GM18499 (cell line): ENCODE data around the gene NDC1.
"Not testable (repeated sequence)": the region's sequence is repeated elsewhere in the genome, so short reads cannot be mapped to it uniquely, and the experiment has no call there.

ENCODE experiments used
- ATAC-seq: cut with Tn5 transposase; IDR thresholded peaks from one replicate; pipeline ENCODE4 v1.9.1; 2021; ENCODE audit warnings: moderate number of reproducible peaks; ENCODE audit not compliant: insufficient read depth, unreplicated experiment

The NDC1 gene

DNA sequence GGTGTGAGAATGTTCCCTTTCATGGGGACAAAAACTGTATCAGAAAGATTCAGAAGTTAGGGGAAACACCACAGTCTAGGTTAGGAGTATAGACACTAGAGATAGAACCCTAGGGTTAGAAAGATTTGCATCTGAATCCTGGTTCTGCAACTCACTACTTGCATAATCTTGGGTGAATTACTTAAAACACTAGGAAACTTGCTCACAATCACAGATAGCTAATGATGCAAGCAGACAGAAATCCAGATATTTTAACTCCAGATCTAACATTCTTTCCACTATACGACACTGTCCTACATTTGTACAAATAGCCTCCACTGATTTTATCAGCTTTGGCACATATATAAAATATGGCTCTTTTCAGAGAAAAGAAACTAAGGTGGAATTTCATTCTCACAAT is 68.3 kb downstream of the NDC1 start:
- ATAC-seq = no peak

- no peak for ATAC-seq
Observed at GRCh38 chr1:53769184-53769583, 68.9 kb downstream of the NDC1 start.

GRCh38 chr1:53766831-53767405 is 71.2 kb downstream of the NDC1 start:
- no peak for ATAC-seq

DNA sequence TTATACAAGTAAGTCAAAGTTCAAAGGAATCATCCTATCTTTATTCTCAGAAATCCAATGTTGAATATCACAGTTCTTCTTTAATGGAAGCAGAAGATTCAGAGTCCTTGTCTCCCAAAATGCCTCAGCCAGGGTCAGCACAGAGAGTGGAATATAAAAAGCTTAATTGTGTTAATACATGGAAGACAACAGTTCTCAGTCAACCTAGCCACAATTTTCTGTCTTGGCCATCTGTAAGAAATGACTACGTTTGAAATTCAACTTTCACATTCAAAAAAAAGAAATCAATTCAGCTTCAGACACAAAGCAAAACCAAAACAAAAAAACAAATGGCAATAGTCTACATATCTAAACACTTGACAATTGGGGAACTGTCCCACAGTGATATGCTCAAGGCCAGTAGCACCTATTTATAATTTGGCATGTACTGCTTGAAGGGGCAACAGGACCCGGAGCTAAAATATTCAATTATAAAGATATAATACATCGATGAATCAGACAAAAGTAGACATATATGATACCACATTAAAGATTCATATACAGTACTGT is 71.8 kb downstream of the NDC1 start:
- no peak for ATAC-seq

GRCh38 chr1:53765657-53766056 is 72.4 kb downstream of the NDC1 start:
- no peak for ATAC-seq

DNA sequence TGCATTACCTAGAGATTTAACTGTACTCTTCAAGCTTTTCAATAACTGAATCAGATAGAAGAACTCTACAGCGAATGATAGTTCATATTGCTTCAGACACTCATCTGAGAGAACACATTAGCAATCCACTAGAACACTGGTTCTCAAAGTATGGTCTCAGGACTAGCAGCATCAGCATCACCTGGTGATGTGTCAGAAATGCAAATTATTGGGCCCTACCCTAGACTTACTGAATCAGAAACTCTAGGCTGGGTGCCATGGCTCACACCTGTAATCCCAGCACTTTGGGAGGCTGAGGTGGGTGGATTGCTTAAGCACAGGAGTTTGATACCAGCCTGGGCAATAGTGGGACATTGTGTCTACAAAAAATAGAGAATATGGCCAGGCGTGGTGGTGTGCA is 74.2 kb downstream of the NDC1 start:
- ATAC-seq = no peak

GRCh38 chr1:53763461-53763860 is 74.6 kb downstream of the NDC1 start:
- no peak for ATAC-seq

DNA sequence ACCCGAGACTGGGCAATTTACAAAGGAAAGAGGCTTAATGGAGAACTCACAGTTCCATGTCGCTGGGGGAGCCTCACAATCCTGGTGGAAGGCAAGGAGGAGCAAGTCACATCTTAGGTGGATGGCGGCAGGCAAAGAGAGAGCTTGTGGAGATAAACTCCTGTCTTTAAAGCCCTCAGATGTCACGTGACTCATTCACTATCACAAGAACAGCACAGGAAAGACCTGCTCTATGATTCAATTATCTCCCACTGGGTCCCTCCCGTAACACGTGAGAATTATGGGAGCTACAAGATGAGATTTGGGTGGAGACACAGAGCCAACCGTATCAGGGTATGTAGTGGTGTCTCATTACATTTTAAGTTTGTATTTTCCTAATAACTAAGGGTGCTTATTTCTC is 77.6 kb downstream of the NDC1 start:
- not testable (repeated sequence) for ATAC-seq

- ATAC-seq = no peak
Observed at GRCh38 chr1:53755874-53756273, 82.2 kb downstream of the NDC1 start.

GRCh38 chr1:53754484-53755312 is 83.4 kb downstream of the NDC1 start:
- ATAC-seq = no peak

DNA sequence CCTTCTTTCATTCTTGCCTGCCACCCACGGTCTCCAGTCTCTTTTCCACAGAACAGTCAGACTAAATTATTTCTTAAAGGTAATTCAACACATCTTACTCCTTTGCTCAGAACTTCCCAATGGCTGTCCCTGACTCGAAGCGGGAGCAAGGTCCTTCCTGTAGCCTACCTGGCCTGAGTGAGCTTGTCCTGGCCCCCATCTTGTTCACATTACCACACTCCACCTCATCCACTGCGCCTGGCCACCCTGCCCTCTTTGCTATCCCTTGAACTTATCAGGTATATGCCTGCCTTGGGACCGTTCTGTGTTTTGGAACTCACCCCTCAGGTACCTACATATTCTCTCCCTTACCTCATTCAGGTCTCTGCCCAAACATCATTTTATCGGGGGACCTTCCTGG is 85.8 kb downstream of the NDC1 start:
- no peak for ATAC-seq

DNA sequence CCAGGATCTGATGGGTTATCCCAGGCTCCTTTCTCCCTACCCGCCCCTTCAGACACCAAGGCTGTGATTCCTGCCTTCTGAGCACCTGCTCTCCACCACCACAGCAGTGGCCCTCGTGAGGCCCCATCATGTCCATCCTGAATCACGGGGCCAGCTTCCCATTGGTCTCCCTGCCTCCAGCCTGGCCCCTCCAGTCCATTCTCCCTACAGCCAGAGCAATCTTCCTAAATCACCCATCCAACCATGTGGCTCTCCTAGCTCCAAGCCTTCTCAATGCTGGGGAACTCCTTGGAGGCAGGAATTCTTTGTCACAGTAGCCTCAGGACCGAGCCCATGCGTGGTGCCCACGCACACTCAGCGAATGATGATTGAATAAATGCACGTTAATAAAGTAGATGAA is 90.3 kb downstream of the NDC1 start:
- ATAC-seq = no peak

GRCh38 chr1:53740621-53741105 is 97.4 kb downstream of the NDC1 start:
- ATAC-seq = no peak

DNA sequence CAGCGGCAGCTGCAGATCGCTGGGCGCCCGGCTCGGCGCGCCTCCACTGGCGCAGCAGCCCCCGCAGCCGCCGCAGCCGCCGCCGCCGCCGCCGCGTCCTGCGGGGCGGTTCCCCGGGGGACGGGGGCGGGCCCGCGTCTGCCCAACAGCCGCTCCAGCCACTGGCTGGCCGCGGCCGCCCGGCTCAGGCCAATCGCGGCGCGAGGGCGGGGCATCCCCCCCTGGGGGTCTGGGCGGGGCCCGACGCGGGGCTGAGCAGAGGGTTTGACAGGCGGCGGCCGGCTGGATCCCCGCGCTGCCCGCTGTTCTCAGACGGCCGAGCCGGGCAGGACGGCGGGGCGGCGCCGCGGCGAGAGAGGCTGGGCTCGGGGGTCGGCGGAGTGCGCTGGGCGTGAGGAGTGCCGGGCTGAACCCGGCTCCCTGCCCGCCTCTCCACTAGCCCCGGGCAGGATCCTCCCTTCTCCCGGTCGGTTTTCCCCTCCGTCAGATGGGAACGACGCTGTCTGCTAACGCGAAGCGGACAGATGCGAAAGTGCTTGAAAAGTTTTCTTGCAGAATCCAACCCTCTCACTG is 98.9 kb downstream of the NDC1 start, which contains the start of gene GLIS1:
TSS of gene GLIS1 (minus strand) at position 56 of the 573 bp plus-strand sequence. CDS start 1,100 bp downstream, outside the sequence.
- no peak for ATAC-seq

GRCh38 chr1:53738205-53739108 is 99.6 kb downstream of the NDC1 start:
- no peak for ATAC-seq

GRCh38 chr1:53737648-53738204 is 100.4 kb downstream of the NDC1 start:
- ATAC-seq = no peak

GRCh38 chr1:53736290-53736689 is 101.8 kb downstream of the NDC1 start:
- ATAC-seq = no peak

GRCh38 chr1:53735681-53736080 is 102.4 kb downstream of the NDC1 start:
- ATAC-seq = no peak

GRCh38 chr1:53735261-53735660 is 102.8 kb downstream of the NDC1 start:
- no peak for ATAC-seq
